Hepatic stellate cell (primary cell): ENCODE results near the gene HPS4.

Source experiments
- DNase-seq: peaks from one replicate; pipeline ENCODE4 v3.0.0; 2011; ENCODE audit warnings: low spot score

Gene HPS4

GRCh38 chr22:26496456-26496855 is 12.9 kb upstream of the HPS4 start:
- no peak for DNase-seq

- DNase-seq = no peak
Measured at GRCh38 chr22:26494506-26494905, 10.9 kb upstream of the HPS4 start.

GRCh38 chr22:26492220-26492619 is 8.6 kb upstream of the HPS4 start:
- no peak for DNase-seq

GRCh38 chr22:26489447-26490036 is 6.0 kb upstream of the HPS4 start:
- DNase-seq = no peak

GRCh38 chr22:26487996-26488395 is 4.4 kb upstream of the HPS4 start:
- DNase-seq = no peak

GRCh38 chr22:26486394-26486793 is 2.8 kb upstream of the HPS4 start:
- no peak for DNase-seq

- no peak for DNase-seq
Measured at GRCh38 chr22:26485806-26486390, 2.3 kb upstream of the HPS4 start.

GRCh38 chr22:26485013-26485412 is 1.4 kb upstream of the HPS4 start:
- DNase-seq = no peak

GRCh38 chr22:26484360-26484706 is 750 bp upstream of the HPS4 start:
- DNase-seq = no peak

- no peak for DNase-seq
Measured at GRCh38 chr22:26483043-26483438, 542 bp downstream of the HPS4 start.

- no peak for DNase-seq
Measured at GRCh38 chr22:26482161-26482560, 1.4 kb downstream of the HPS4 start.

GRCh38 chr22:26481694-26482093 is 1.9 kb downstream of the HPS4 start:
- DNase-seq = no peak

- DNase-seq = no peak
Measured at GRCh38 chr22:26481112-26481693, 2.4 kb downstream of the HPS4 start.

- no peak for DNase-seq
Measured at GRCh38 chr22:26480611-26480932, 3.0 kb downstream of the HPS4 start.

GRCh38 chr22:26479792-26480610 is 3.6 kb downstream of the HPS4 start:
- DNase-seq = no peak

GRCh38 chr22:26479043-26479791 is 4.4 kb downstream of the HPS4 start:
- no peak for DNase-seq

- no peak for DNase-seq
Measured at GRCh38 chr22:26477341-26477731, 6.2 kb downstream of the HPS4 start.

GRCh38 chr22:26476705-26477340 is 6.8 kb downstream of the HPS4 start:
- DNase-seq = peak; percentile 48

GRCh38 chr22:26474682-26475081 is 8.9 kb downstream of the HPS4 start:
- no peak for DNase-seq

GRCh38 chr22:26471522-26471921 is 12.1 kb downstream of the HPS4 start:
- DNase-seq = peak; percentile 69

GRCh38 chr22:26470807-26471206 is 12.8 kb downstream of the HPS4 start:
- no peak for DNase-seq

GRCh38 chr22:26466196-26466595 is 17.4 kb downstream of the HPS4 start:
- DNase-seq = no peak
